Stomach (tissue), 9 donors: Measurements from ENCODE around the gene CAPG. TPM values are rescaled to one million over a fixed set of nuclear protein-coding genes. Genes with fewer than 3 reads are reported as not detected.
A peak's percentile ranks its signal among the peaks of the same experiment; 100 is the strongest.

Experiments used
- DNase-seq, 2 donors: peaks; one replicate each; pipeline versions ENCODE4 v3.0.0 to v3.0.0-alpha.2; 2013 to 2019
- H3K27ac ChIP-seq, 5 donors: fragments of 200-600 bp in 4 of 5; sonication (generic) in 4 of 5; one replicate each; pipeline ENCODE4 v1.5.1; 2013 to 2019; ENCODE audit warnings: mild to moderate bottlenecking in 1 of 5, moderate library complexity in 1 of 5
- H3K27me3 ChIP-seq, 3 donors: fragments of 200-600 bp; sonication (generic); one replicate each; pipeline ENCODE4 v1.5.1; 2017 to 2019; ENCODE audit warnings: mixed run types in 1 of 3
- H3K36me3 ChIP-seq, 4 donors: fragments of 200-600 bp; sonication (generic); 1 replicate in 3 of 4; 2 replicates in 1 of 4; pipeline ENCODE4 v1.5.1; 2016 to 2019
- H3K4me1 ChIP-seq, 4 donors: fragments of 200-600 bp; sonication (generic); one replicate each; pipeline ENCODE4 v1.5.1; 2016 to 2019
- H3K4me3 ChIP-seq, 4 donors: fragments of 200-600 bp; sonication (generic) in 3 of 4; one replicate each; pipeline ENCODE4 v1.5.1; 2016 to 2019; ENCODE audit warnings: mild to moderate bottlenecking in 1 of 4
- H3K9me3 ChIP-seq, 4 donors: fragments of 200-600 bp; sonication (generic); one replicate each; pipeline ENCODE4 v1.5.1; 2016 to 2019
- EP300 ChIP-seq: sonication (generic); formaldehyde crosslinking; IDR thresholded peaks from one replicate; pipeline ENCODE4 v1.6.1; 2017; ENCODE audit warnings: antibody characterized with exemption
- POLR2A ChIP-seq, 4 donors: fragments of 450-650 bp; IDR thresholded peaks; one replicate each; pipeline ENCODE4 v1.6.1; 2016; ENCODE audit warnings: antibody characterized with exemption in 4 of 4, control low read depth in 2 of 4, mild to moderate bottlenecking in 1 of 4, moderate library complexity in 1 of 4
- POLR2AphosphoS5 ChIP-seq, 3 donors: sonication (generic); formaldehyde crosslinking; IDR thresholded peaks; one replicate each; pipeline ENCODE4 v1.6.1; 2016; ENCODE audit warnings: antibody characterized with exemption in 3 of 3
- WGBS, 5 donors: extraction: QIAGEN DNeasy Blood & Tissue Kit in 3 of 5; methylation state at CpG; one replicate each; pipeline versions ENCODE4 v1.1.5 to v1.1.7; 2013 to 2018; 5-methylcytosine and 5-hydroxymethylcytosine counted together
- intact Hi-C: fragments of 100-400 bp; cut with DNase I; formaldehyde crosslinking; loops from one replicate; pipeline ENCODE4 v1.15.1; 2023; ENCODE audit warnings: low total_unique reads
- polyA plus RNA-seq, 3 donors: library from polyadenylated mRNA; stranded (reverse); fragments of 200-250 nt; gene quantifications; one replicate each; pipeline ENCODE4 v1.2.3, GENCODE V29; 2013
- total RNA-seq, 5 donors: library from RNA; depleted of rRNA; stranded (reverse); fragments of >200 nt; gene quantifications; one replicate each; pipeline versions ENCODE4 v1.1.0 to v1.2.3, GENCODE V29; 2014 to 2016
- TF ChIP-seq, protein P1 (sequence below), 7 experiments: fragments of 450-650 bp in 4 of 7; fragments of 200-600 bp in 3 of 7; sonication (generic) in 3 of 7; IDR thresholded peaks; one replicate each; pipeline ENCODE4 v1.5.1; 2016 to 2019; ENCODE audit warnings: antibody characterized with exemption in 7 of 7, control low read depth in 2 of 7, mild to moderate bottlenecking in 1 of 7
- donor health status: healthy with polysubstance abuse.
- donor health status: Bipolar disorder and iron deficiency.
- donor health status: healthy.

CAPG gene
- total and polyA plus RNA-seq, 8 donors, result 35.0 to 350 (median 126) TPM

DNA sequence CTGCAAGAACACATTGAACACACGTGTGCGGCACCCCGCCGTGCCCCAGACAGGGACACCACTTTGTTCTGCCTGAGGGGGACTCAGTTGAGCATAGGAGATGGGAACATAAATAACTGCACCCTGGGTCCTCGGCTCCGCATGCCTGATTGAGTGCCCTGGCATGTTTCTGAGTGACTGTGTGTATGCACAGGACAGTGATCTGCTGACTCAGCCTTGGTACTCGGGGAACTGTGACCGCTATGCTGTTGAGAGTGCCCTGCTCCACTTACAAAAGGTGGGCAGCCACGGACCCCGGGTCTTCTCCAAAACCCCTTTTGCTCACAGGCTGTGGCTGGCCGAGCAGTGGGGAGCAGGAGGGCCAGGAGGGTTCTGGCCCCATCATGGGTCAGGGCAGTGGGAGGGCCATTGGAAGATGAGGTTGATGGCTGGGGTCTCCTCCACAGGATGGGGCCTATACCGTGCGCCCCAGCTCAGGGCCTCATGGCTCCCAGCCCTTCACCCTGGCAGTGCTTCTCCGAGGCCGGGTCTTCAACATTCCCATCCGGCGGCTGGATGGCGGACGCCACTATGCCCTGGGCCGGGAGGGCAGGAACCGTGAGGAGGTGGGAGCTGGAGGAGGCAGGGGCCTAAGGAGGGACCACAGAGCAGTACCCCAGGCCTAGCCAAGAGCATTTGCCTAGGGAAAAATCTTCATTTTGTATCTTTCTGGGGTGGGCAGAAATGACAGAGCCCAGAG is 25.2 kb upstream of the CAPG start:
- H3K27me3 ChIP-seq, result no peaks in the 10 kb centered on the region
- intact Hi-C loops, result no loop called here
- H3K9me3 ChIP-seq, result no peaks in the 10 kb centered on the region
- H3K4me1 ChIP-seq, result peaks cover 46 to 71% (median 67%) of the 10 kb centered on the region in 4 donors
- H3K27ac ChIP-seq, result peak overlapping the region in 4 of 5 donors; percentile 94 to 98 (median 98)
- 86 to 98% (median 90%) methylated on average over 9 to 21 of the region's 21 CpGs for WGBS, 5 donors
- H3K36me3 ChIP-seq, result no peaks in the 10 kb centered on the region
- no peak for DNase-seq
- TF ChIP-seq POLR2AphosphoS5 (IDR thresholded peaks at IDR 0.05) (no peak), EP300 (no peak), POLR2A (IDR thresholded peaks at IDR 0.05) (no peak)
- TF ChIP-seq, protein P1, sequence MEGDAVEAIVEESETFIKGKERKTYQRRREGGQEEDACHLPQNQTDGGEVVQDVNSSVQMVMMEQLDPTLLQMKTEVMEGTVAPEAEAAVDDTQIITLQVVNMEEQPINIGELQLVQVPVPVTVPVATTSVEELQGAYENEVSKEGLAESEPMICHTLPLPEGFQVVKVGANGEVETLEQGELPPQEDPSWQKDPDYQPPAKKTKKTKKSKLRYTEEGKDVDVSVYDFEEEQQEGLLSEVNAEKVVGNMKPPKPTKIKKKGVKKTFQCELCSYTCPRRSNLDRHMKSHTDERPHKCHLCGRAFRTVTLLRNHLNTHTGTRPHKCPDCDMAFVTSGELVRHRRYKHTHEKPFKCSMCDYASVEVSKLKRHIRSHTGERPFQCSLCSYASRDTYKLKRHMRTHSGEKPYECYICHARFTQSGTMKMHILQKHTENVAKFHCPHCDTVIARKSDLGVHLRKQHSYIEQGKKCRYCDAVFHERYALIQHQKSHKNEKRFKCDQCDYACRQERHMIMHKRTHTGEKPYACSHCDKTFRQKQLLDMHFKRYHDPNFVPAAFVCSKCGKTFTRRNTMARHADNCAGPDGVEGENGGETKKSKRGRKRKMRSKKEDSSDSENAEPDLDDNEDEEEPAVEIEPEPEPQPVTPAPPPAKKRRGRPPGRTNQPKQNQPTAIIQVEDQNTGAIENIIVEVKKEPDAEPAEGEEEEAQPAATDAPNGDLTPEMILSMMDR (IDR thresholded peaks at IDR 0.05), result no peak
- H3K4me3 ChIP-seq, result no peak overlapping the region

DNA sequence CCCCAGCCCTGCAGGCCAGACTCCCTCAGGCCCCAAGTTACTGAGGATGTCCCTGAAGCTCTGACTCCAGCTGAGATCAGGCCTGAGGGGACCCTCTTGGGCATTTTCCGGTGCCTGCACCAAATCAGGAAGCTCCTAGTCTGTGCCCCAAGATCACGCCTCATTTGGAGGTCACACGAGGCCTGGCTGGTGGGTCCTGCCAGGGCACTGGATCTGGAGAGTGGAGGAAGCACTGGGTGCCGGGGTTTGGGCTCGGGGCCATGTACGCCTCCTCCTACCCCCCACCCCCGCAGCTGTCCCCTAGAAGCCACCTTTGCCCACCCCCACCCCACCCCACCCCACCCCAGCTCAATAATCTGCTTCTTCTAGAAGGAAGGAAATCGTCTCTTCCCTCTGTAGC is 24.5 kb upstream of the CAPG start:
- no peak for TF ChIP-seq POLR2AphosphoS5 (IDR thresholded peaks at IDR 0.05)
- TF ChIP-seq, protein P1 (IDR thresholded peaks at IDR 0.05), result no peak
- no peak for TF ChIP-seq POLR2A (IDR thresholded peaks at IDR 0.05)
- no peak for TF ChIP-seq EP300
- peaks cover 46 to 71% (median 67%) of the 10 kb centered on the region in 4 donors for H3K4me1 ChIP-seq
- WGBS, 5 donors, result 75 to 85% (median 80%) methylated on average over 4 to 8 of the region's 8 CpGs

DNA sequence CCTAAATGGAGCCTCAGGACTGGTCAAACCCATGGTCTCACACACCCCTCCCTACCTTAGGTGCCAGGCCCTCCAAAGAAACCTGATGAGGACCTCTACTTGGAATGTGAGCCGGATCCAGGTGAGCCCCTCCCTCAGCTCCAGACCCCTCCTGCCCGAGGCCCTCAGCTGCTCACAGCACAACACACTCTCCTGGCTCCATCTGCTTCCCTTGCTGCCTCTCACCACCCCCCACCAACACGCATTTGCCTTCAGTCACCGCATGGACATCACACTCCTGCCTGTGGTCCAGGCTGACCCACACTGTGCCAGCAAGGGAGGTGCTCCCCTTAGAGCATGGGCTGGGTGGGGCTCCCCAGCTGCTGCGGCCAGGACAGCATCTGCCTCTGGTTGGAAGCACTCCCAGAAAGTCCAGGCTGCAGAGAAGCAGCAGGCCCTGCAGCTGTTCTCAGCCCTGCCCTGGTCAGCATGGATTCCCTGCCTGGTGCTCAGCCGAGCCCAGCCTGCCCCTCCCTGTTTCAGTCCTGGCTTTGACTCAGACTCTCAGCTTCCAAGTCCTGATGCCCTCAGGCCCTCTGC is 23.4 kb upstream of the CAPG start:
- intact Hi-C loops, result no loop called here
- H3K4me3 ChIP-seq, result no peak overlapping the region
- H3K27ac ChIP-seq, result peak overlapping the region; percentile 62 to 98 (median 97)
- peak; percentile 83 to 93 for DNase-seq
- H3K4me1 ChIP-seq, result peaks cover 39 to 61% (median 56%) of the 10 kb centered on the region in 4 donors
- H3K27me3 ChIP-seq, result no peaks in the 10 kb centered on the region
- TF ChIP-seq POLR2A (IDR thresholded peaks at IDR 0.05) (no peak), POLR2AphosphoS5 (IDR thresholded peaks at IDR 0.05) (peak; percentile 61 to 85 (median 77)), EP300 (peak; percentile 46)
- TF ChIP-seq, protein P1 (IDR thresholded peaks at IDR 0.05), result no peak
- H3K9me3 ChIP-seq, result no peaks in the 10 kb centered on the region
- H3K36me3 ChIP-seq, result no peaks in the 10 kb centered on the region
- 31 to 47% (median 41%) methylated on average over 6 of the region's 6 CpGs for WGBS, 5 donors

More for the DNA sequence above, 24.5 kb upstream of the CAPG start:
- no peak overlapping the region for H3K4me3 ChIP-seq
- no peaks in the 10 kb centered on the region for H3K36me3 ChIP-seq
- no peaks in the 10 kb centered on the region for H3K27me3 ChIP-seq
- intact Hi-C loops, result no loop called here
- DNase-seq, result no peak
- H3K27ac ChIP-seq, result peak overlapping the region; percentile 62 to 98 (median 97)
- no peaks in the 10 kb centered on the region for H3K9me3 ChIP-seq

DNA sequence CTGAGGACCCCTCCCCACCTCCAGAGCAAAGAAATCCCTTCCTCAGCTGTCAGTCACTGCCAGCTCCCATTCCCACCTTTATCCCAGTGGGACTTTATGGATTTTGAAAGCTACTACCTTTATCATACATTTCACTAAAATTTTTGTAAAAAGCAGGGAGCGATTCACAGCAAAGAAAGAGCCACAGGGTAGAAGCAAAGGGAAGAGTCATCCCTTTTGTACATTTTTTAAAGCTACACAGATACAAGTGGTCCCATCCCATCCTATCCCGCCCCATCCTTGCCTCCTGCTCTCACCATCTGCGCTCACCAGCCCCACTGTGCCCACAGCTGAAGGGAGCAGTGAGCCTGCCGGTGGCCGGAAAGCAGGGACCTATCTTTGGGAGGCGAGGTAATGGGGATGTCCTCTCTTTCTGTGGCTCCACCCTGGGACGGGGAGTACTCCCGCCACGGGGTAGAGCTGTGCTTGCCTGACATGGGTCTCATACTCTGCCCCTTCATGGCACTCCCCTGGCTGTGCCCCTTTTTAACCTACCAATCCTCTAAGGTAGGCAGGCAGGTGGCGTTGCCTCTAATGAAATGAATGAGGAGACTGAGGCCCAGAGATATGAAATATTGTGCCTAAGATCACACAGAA is 21.5 kb upstream of the CAPG start:
- no peak for TF ChIP-seq POLR2AphosphoS5 (IDR thresholded peaks at IDR 0.05)
- TF ChIP-seq EP300, result no peak
- no peak for TF ChIP-seq POLR2A (IDR thresholded peaks at IDR 0.05)
- TF ChIP-seq, protein P1 (IDR thresholded peaks at IDR 0.05), result no peak
- Histone ChIP-seq H3K9me3 (no peaks in the 10 kb centered on the region), H3K4me1 (peaks cover 29 to 50% (median 47%) of the 10 kb centered on the region in 4 donors), H3K36me3 (no peaks in the 10 kb centered on the region), H3K27ac (no peak overlapping the region), H3K4me3 (no peak overlapping the region), H3K27me3 (no peaks in the 10 kb centered on the region)
- 85 to 98% (median 91%) methylated on average over 10 of the region's 10 CpGs for WGBS, 5 donors
- intact Hi-C loops, result no loop called here
- no peak for DNase-seq
